Measurements from ENCODE around the gene WDR38. TPM values are rescaled to one million over a fixed set of nuclear protein-coding genes. Genes with fewer than 3 reads are reported as not detected.

Gene WDR38
- total and polyA plus RNA-seq, 2 of the 13 experiments (the other 11 are each of a cell fraction or from before 2014, with no cell fraction given) = not detected

DNA sequence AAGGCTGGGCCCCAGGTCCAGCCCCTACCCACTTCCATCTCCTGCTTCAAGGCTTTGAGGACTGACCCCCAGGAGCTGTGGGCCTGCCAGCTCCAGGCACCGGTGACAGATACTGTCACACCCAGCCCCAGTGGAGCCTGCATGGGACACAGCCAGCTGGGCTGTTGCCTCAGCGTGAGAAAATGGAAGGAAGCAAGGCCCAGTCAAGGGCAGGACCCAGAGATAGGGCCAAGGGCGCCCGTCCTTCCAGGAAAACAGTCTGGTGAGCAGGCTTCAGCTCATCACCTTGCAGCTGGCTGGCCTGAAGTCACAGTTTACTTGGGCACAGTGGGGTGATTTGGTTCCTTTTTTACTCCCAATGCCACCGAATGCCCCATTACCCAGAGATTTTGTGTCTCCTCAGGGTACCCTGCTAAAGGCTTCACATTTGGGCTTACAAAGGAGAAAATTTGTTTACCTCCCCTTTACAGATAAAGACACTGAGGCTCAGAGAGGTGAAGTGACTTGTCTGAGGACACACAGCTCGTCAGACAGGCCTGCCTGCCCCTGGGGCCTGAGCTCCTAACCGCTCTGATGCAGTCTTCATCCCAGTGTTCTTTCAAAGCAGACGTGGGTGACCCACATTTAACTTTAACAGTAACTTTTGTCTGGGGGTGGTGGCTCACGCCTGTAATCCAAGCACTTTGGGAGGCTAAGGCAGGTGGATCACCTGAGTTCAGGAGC, 21.5 kb upstream of the WDR38 start:
- Histone ChIP-seq H2AFZ (ENCODE audit: low read length) (no peak overlapping the region), H3K27me3 (ENCODE audit: control insufficient read depth in 1 of 2, insufficient read depth in 2 of 2, low read length in 2 of 2) (peaks cover 3 to 21% of the 10 kb centered on the region in 2 experiments; a peak in 4 of 5 replicates), H3K9ac (ENCODE audit: insufficient read depth, low read depth, low read length) (no peak overlapping the region), H3K4me2 (ENCODE audit: low read depth, low read length) (no peak overlapping the region), H3K27ac (ENCODE audit: extremely low read length, insufficient read depth, low read length) (no peak overlapping the region), H3K4me1 (ENCODE audit: insufficient read depth, low read length) (peaks cover 40% of the 10 kb centered on the region), H4K20me1 (ENCODE audit: insufficient read depth, low read length) (no peaks in the 10 kb centered on the region), H3K4me3 (replicated peaks in 1 of 3; ENCODE audit: insufficient read depth in 1 of 3, low read depth in 2 of 3, low read length in 3 of 3) (0 out of 6 replicates have a peak overlapping the region, but pooled peaks of 1 of the 3 experiments have one; percentile 62), H3K79me2 (ENCODE audit: insufficient read depth, low read length) (no peaks in the 10 kb centered on the region), H3K36me3 (replicated peaks in 1 of 2; ENCODE audit: control insufficient read depth in 1 of 2, insufficient read depth in 2 of 2, low read length in 2 of 2) (no peaks in the 10 kb centered on the region), H3K9me3 (ENCODE audit: low read length) (no peaks in the 10 kb centered on the region)
- FAIRE-seq (no peak), DNase-seq (ENCODE audit: low spot score) (no peak), ATAC-seq (peak; percentile 55)
- intact Hi-C loops (cut with micrococcal nuclease; ENCODE audit: unreplicated experiment) (no loop called here), in situ Hi-C loops (cut with HindIII; ENCODE audit: extremely low pct_ligation_motif_present, low pct_unique_long_range_greater_than_20kb) (no loop called here)
- no TSS peak for BruUV-seq (replicated peaks)
- CTCF ChIA-PET (ENCODE audit: low intra/inter-chr PET ratio, low total read pairs) = no interaction called here
- WGBS (ENCODE audit: low lambda C conversion rate) = 47% methylated on average over 6 of the region's 9 CpGs
- POLR2A ChIA-PET = interaction anchor here (1.7 to 2.5 kb wide), 3 partner anchors 9 to 22 kb away, joined by 4 to 15 read pairs (median 5); partner anchors contain the start of gene WDR38
- TF ChIP-seq ZNF768 (CRISPR knock-in tag; IDR thresholded peaks at IDR 0.05) (peak; percentile 96), CBX1 (IDR thresholded peaks at IDR 0.05; ENCODE audit: low read depth) (no peak), GZF1 (CRISPR knock-in tag; IDR thresholded peaks at IDR 0.05) (no peak), HOXD1 (CRISPR knock-in tag; IDR thresholded peaks at IDR 0.05) (no peak), MATR3 (CRISPR knock-in tag; IDR thresholded peaks at IDR 0.05) (no peak), BCL6 (CRISPR knock-in tag; IDR thresholded peaks at IDR 0.05) (peak; percentile 87), RARA (CRISPR knock-in tag; IDR thresholded peaks at IDR 0.05) (peak; percentile 57), KLF13 (CRISPR knock-in tag; IDR thresholded peaks at IDR 0.05) (no peak), ZNF274 (CRISPR knock-in tag; IDR thresholded peaks at IDR 0.05) (no peak), ARID2 (CRISPR knock-in tag; IDR thresholded peaks at IDR 0.05; ENCODE audit: borderline replicate concordance) (no peak)
- TF ChIP-seq, protein P1, sequence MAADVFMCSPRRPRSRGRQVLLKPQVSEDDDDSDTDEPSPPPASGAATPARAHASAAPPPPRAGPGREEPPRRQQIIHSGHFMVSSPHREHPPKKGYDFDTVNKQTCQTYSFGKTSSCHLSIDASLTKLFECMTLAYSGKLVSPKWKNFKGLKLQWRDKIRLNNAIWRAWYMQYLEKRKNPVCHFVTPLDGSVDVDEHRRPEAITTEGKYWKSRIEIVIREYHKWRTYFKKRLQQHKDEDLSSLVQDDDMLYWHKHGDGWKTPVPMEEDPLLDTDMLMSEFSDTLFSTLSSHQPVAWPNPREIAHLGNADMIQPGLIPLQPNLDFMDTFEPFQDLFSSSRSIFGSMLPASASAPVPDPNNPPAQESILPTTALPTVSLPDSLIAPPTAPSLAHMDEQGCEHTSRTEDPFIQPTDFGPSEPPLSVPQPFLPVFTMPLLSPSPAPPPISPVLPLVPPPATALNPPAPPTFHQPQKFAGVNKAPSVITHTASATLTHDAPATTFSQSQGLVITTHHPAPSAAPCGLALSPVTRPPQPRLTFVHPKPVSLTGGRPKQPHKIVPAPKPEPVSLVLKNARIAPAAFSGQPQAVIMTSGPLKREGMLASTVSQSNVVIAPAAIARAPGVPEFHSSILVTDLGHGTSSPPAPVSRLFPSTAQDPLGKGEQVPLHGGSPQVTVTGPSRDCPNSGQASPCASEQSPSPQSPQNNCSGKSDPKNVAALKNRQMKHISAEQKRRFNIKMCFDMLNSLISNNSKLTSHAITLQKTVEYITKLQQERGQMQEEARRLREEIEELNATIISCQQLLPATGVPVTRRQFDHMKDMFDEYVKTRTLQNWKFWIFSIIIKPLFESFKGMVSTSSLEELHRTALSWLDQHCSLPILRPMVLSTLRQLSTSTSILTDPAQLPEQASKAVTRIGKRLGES (CRISPR knock-in tag; IDR thresholded peaks at IDR 0.05; ENCODE audit: borderline replicate concordance) = no peak
- TF ChIP-seq, protein P2, sequence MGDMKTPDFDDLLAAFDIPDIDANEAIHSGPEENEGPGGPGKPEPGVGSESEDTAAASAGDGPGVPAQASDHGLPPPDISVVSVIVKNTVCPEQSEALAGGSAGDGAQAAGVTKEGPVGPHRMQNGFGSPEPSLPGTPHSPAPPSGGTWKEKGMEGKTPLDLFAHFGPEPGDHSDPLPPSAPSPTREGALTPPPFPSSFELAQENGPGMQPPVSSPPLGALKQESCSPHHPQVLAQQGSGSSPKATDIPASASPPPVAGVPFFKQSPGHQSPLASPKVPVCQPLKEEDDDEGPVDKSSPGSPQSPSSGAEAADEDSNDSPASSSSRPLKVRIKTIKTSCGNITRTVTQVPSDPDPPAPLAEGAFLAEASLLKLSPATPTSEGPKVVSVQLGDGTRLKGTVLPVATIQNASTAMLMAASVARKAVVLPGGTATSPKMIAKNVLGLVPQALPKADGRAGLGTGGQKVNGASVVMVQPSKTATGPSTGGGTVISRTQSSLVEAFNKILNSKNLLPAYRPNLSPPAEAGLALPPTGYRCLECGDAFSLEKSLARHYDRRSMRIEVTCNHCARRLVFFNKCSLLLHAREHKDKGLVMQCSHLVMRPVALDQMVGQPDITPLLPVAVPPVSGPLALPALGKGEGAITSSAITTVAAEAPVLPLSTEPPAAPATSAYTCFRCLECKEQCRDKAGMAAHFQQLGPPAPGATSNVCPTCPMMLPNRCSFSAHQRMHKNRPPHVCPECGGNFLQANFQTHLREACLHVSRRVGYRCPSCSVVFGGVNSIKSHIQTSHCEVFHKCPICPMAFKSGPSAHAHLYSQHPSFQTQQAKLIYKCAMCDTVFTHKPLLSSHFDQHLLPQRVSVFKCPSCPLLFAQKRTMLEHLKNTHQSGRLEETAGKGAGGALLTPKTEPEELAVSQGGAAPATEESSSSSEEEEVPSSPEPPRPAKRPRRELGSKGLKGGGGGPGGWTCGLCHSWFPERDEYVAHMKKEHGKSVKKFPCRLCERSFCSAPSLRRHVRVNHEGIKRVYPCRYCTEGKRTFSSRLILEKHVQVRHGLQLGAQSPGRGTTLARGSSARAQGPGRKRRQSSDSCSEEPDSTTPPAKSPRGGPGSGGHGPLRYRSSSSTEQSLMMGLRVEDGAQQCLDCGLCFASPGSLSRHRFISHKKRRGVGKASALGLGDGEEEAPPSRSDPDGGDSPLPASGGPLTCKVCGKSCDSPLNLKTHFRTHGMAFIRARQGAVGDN (CRISPR knock-in tag; IDR thresholded peaks at IDR 0.05) = 0 out of 2 replicates have a peak, but pooled peaks have one; percentile 14
- TF ChIP-seq, protein P3, sequence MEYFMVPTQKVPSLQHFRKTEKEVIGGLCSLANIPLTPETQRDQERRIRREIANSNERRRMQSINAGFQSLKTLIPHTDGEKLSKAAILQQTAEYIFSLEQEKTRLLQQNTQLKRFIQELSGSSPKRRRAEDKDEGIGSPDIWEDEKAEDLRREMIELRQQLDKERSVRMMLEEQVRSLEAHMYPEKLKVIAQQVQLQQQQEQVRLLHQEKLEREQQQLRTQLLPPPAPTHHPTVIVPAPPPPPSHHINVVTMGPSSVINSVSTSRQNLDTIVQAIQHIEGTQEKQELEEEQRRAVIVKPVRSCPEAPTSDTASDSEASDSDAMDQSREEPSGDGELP (IDR thresholded peaks at IDR 0.05; ENCODE audit: borderline replicate concordance, low read depth) = no peak
- TF ChIP-seq, protein P4, sequence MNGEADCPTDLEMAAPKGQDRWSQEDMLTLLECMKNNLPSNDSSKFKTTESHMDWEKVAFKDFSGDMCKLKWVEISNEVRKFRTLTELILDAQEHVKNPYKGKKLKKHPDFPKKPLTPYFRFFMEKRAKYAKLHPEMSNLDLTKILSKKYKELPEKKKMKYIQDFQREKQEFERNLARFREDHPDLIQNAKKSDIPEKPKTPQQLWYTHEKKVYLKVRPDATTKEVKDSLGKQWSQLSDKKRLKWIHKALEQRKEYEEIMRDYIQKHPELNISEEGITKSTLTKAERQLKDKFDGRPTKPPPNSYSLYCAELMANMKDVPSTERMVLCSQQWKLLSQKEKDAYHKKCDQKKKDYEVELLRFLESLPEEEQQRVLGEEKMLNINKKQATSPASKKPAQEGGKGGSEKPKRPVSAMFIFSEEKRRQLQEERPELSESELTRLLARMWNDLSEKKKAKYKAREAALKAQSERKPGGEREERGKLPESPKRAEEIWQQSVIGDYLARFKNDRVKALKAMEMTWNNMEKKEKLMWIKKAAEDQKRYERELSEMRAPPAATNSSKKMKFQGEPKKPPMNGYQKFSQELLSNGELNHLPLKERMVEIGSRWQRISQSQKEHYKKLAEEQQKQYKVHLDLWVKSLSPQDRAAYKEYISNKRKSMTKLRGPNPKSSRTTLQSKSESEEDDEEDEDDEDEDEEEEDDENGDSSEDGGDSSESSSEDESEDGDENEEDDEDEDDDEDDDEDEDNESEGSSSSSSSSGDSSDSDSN (CRISPR knock-in tag; IDR thresholded peaks at IDR 0.05) = peak; percentile 60; the same call in 1 of the 2 replicates
